ENCODE data around the gene AADACL2.
A peak's percentile ranks its signal among the peaks of the same experiment; 100 is the strongest.
"Not testable (repeated sequence)": the region's sequence is repeated elsewhere in the genome, so short reads cannot be mapped to it uniquely, and the experiment has no call there.

The AADACL2 gene

GRCh38 chr3:151733613-151734012 is at the start of gene AADACL2:
TSS of gene AADACL2 (plus strand) at chr3:151733927. CDS start at chr3:151734036, 109 bp downstream.
- no peak for DNase-seq

- no peak for DNase-seq
These were observed 49.6 kb upstream of the AADACL2 start for GRCh38 chr3:151684094-151684493.

- no peak for DNase-seq
These were observed 47.5 kb upstream of the AADACL2 start for GRCh38 chr3:151686257-151686656.

GRCh38 chr3:151687076-151687475 is 46.7 kb upstream of the AADACL2 start:
- no peak for DNase-seq

GRCh38 chr3:151688571-151688970 is 45.2 kb upstream of the AADACL2 start:
- no peak for DNase-seq

- no peak for DNase-seq
These were observed 43.1 kb upstream of the AADACL2 start for GRCh38 chr3:151690645-151691044.

GRCh38 chr3:151697496-151697895 is 36.2 kb upstream of the AADACL2 start:
- DNase-seq: no peak

- no peak for DNase-seq
These were observed 26.5 kb upstream of the AADACL2 start for GRCh38 chr3:151707216-151707615.

- DNase-seq: no peak
These were observed 24.9 kb upstream of the AADACL2 start for GRCh38 chr3:151708868-151709267.

GRCh38 chr3:151709847-151710246 is 23.9 kb upstream of the AADACL2 start:
- DNase-seq: no peak

- DNase-seq: no peak
These were observed 12.4 kb upstream of the AADACL2 start for GRCh38 chr3:151721294-151721693.

- peak; percentile 40 for DNase-seq
These were observed 10.9 kb upstream of the AADACL2 start for GRCh38 chr3:151722856-151723255.

- no peak for DNase-seq
These were observed 8.9 kb upstream of the AADACL2 start for GRCh38 chr3:151724576-151725562.

- no peak for DNase-seq
These were observed 7.7 kb upstream of the AADACL2 start for GRCh38 chr3:151726016-151726415.

GRCh38 chr3:151732861-151733260 is 866 bp upstream of the AADACL2 start:
- no peak for DNase-seq

- no peak for DNase-seq
These were observed 6.9 kb downstream of the AADACL2 start for GRCh38 chr3:151740581-151740980.

GRCh38 chr3:151743855-151744254 is 10.1 kb downstream of the AADACL2 start:
- no peak for DNase-seq

- DNase-seq: no peak
These were observed 16.5 kb downstream of the AADACL2 start for GRCh38 chr3:151750181-151750580.

- DNase-seq: no peak
These were observed 17.0 kb downstream of the AADACL2 start for GRCh38 chr3:151750678-151751077.

- no peak for DNase-seq
These were observed 17.4 kb downstream of the AADACL2 start for GRCh38 chr3:151751161-151751560.

- no peak for DNase-seq
These were observed 20.1 kb downstream of the AADACL2 start for GRCh38 chr3:151753846-151754245.

GRCh38 chr3:151761581-151761980 is 27.9 kb downstream of the AADACL2 start:
- DNase-seq: no peak

- DNase-seq: not testable (repeated sequence)
These were observed 31.0 kb downstream of the AADACL2 start for GRCh38 chr3:151764699-151765098.

- DNase-seq: no peak
These were observed 32.0 kb downstream of the AADACL2 start for GRCh38 chr3:151765685-151766084.

GRCh38 chr3:151766454-151766853 is 32.7 kb downstream of the AADACL2 start:
- no peak for DNase-seq
